ENCODE results near the gene EVI5.
"Not testable (repeated sequence)": the region's sequence is repeated elsewhere in the genome, so short reads cannot be mapped to it uniquely, and the experiment has no call there.

Gene EVI5

DNA sequence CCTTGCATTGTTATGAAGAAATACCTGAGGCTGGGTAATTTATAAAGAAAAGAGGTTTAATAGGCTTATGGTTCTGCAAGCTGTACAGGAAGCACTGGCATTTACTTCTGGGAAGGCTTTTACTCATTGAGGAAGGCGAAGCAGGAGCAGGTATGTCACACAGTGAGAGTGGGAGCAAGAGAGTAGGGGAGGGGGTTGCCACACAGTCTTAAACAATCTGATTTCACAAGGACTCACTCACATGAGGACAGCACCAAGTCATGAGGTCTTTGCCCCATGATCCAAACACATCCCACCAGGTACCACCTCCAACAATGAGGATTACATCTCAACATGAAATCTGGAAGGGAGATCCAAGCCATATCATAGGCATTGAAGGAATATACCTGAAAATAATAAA is 127.2 kb downstream of the EVI5 start:
- peaks cover 25% of the 10 kb centered on the region for H3K27me3 Mint-ChIP-seq (ENCODE audit: low read depth)
- peaks cover 37% of the 10 kb centered on the region for H3K9me3 Mint-ChIP-seq
- peaks cover 1% of the 10 kb centered on the region for H3K36me3 Mint-ChIP-seq (ENCODE audit: low read depth)
- no peak for DNase-seq (ENCODE audit: low spot score)
- H3K4me1 Mint-ChIP-seq (ENCODE audit: low read depth) = no peaks in the 10 kb centered on the region
- no peak overlapping the region for H3K4me3 Mint-ChIP-seq
- H3K27ac Mint-ChIP-seq = no peak overlapping the region

DNA sequence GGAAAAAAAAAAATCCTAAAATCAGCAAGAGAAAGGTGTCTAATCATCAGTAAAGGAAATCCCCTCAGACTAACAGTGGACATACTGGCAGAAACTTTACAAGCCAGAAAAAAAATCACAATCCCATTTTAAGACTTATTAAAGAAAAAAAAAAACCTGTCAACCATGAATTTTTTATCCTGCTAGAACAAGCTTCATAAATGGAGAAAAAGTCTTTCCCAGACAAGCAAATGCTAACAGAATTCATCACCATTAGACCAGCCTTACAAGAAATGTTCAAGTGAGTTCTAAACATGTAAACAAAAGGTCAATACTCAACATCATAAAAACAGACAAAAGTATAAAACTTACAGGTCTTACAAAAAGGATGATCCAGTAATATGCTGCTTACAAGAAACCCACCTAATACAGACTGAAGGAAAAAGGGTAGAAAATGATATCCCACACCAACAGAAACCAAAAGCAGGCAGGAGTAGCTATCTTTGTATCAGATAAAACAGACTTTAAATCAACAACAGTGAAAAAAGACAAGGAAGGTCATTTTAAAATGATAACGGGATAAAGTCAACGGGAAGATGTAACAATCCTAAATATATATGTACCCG is 129.6 kb downstream of the EVI5 start:
- Mint-ChIP-seq H3K27me3 (ENCODE audit: low read depth) (peaks cover 20% of the 10 kb centered on the region), H3K4me1 (ENCODE audit: low read depth) (no peaks in the 10 kb centered on the region), H3K36me3 (ENCODE audit: low read depth) (peaks cover 1% of the 10 kb centered on the region)

GRCh38 chr1:92653605-92654381 is 131.1 kb downstream of the EVI5 start:
- Mint-ChIP-seq H3K27ac (no peak overlapping the region), H3K4me1 (ENCODE audit: low read depth) (no peaks in the 10 kb centered on the region), H3K36me3 (ENCODE audit: low read depth) (peaks cover 1% of the 10 kb centered on the region), H3K27me3 (ENCODE audit: low read depth) (peaks cover 17% of the 10 kb centered on the region), H3K9me3 (peaks cover 37% of the 10 kb centered on the region), H3K4me3 (no peak overlapping the region)
- no peak for DNase-seq (ENCODE audit: low spot score)

More for the DNA sequence above, 129.6 kb downstream of the EVI5 start:
- no peak for DNase-seq (ENCODE audit: low spot score)
- Mint-ChIP-seq H3K4me3 (no peak overlapping the region), H3K27ac (no peak overlapping the region), H3K9me3 (peaks cover 37% of the 10 kb centered on the region)

DNA sequence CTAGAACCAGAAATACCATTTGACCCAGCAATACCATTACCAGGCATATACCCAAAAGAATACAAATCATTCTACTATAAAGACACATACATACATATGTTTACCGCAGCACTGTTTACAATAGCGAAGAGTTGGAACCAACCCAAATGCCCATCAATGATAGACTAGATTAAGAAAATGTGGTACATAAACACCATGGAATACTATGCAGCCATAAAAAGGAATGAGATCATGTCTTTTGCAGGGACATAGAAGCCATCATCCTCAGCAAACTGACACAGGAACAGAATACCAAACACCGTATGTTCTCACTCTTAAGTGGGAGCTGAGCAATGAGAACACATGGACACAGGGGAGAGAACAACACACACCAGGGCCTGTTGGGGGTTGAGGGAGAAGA is 144.2 kb downstream of the EVI5 start:
- H3K9me3 Mint-ChIP-seq; H3K36me3 Mint-ChIP-seq (ENCODE audit: low read depth); H3K4me3 Mint-ChIP-seq; DNase-seq (ENCODE audit: low spot score); H3K27ac Mint-ChIP-seq; H3K4me1 Mint-ChIP-seq (ENCODE audit: low read depth): not testable (repeated sequence)
- H3K27me3 Mint-ChIP-seq (ENCODE audit: low read depth) = peaks cover 38% of the 10 kb centered on the region

- Mint-ChIP-seq H3K36me3 (ENCODE audit: low read depth) (no peaks in the 10 kb centered on the region), H3K9me3 (no peaks in the 10 kb centered on the region), H3K27ac (no peak overlapping the region), H3K4me1 (ENCODE audit: low read depth) (no peaks in the 10 kb centered on the region), H3K4me3 (no peak overlapping the region), H3K27me3 (ENCODE audit: low read depth) (peaks cover 30% of the 10 kb centered on the region)
- no peak for DNase-seq (ENCODE audit: low spot score)
Measured at GRCh38 chr1:92638498-92638897, 146.4 kb downstream of the EVI5 start.

DNA sequence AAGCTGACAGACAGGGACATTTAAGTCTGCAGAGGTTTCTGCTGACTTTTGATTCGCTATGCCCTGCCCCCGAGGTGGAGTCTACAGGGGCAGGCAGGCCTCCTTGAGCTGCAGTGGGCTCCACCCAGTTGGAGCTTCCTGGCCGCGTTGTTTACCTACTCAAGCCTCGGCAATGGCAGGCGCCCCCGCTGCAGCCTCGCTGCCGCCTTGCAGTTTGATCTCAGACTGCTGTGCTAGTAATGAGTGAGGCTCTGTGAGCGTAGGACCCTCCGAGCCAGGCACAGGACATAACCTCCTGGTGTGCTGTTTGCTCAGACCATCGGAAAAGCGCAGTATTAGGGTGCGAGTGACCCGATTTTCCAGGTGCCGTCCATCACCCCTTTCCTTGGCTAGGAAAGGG is 149.7 kb downstream of the EVI5 start:
- not testable (repeated sequence) for H3K4me3 Mint-ChIP-seq; DNase-seq (ENCODE audit: low spot score); H3K9me3 Mint-ChIP-seq; H3K36me3 Mint-ChIP-seq (ENCODE audit: low read depth); H3K4me1 Mint-ChIP-seq (ENCODE audit: low read depth); H3K27ac Mint-ChIP-seq
- H3K27me3 Mint-ChIP-seq (ENCODE audit: low read depth) = peaks cover 29% of the 10 kb centered on the region

DNA sequence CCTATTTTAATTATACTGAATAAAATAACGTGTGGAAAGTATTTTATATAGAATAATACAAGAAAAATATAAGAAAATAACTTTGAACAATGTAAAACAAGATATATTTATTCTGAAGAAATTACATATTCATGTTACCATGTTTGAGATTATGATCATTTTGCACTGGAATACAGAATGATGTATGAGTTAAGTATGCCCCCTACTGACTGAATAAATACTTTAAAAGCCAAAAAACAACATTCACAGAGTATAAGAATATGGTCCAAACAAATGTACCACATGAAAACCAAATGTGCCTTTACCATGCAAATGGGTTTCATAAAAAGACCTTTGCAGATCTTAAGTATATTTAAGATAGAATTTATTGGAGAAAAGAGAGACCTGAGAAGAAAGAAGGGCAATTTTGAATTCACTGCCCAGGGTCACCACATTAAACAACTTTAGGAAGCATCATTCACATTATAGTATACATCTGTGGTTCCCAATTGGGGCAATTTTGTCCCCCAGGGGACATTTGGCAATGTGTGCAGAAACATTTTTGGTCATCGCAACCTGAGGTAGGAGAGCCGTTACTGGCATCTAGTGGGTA is 161.6 kb downstream of the EVI5 start:
- Mint-ChIP-seq H3K27me3 (ENCODE audit: low read depth) (peaks cover 10% of the 10 kb centered on the region), H3K9me3 (no peaks in the 10 kb centered on the region), H3K27ac (no peak overlapping the region), H3K4me3 (no peak overlapping the region), H3K36me3 (ENCODE audit: low read depth) (no peaks in the 10 kb centered on the region), H3K4me1 (ENCODE audit: low read depth) (peaks cover 7% of the 10 kb centered on the region)
- DNase-seq (ENCODE audit: low spot score) = no peak

GRCh38 chr1:92619466-92620189 is 165.3 kb downstream of the EVI5 start:
- Mint-ChIP-seq H3K4me3 (no peak overlapping the region), H3K27ac (no peak overlapping the region)

DNA sequence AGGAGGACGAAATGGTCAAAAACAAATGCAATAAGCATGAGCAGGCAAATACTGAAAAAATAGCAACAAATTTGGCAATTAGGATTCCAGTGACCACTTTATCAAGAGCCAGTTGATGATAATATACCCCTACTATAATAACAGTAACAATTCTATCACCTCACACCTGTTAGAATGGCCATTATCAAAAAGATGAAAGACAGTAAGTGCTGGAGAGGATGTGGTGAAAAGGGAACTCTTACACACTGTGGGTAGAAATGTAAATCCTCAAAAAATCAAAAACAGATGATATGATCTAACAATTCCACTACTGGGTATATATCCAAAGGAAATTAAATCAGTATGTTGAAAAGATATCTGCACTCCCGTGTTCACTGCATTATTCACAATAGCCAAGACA is 183.9 kb downstream of the EVI5 start:
- H3K4me3 Mint-ChIP-seq = no peak overlapping the region
- H3K27me3 Mint-ChIP-seq (ENCODE audit: low read depth) = no peaks in the 10 kb centered on the region
- no peaks in the 10 kb centered on the region for H3K9me3 Mint-ChIP-seq

More at GRCh38 chr1:92619466-92620189, 165.3 kb downstream of the EVI5 start:
- Mint-ChIP-seq H3K36me3 (ENCODE audit: low read depth) (no peaks in the 10 kb centered on the region), H3K9me3 (no peaks in the 10 kb centered on the region), H3K27me3 (ENCODE audit: low read depth) (no peaks in the 10 kb centered on the region), H3K4me1 (ENCODE audit: low read depth) (peaks cover 7% of the 10 kb centered on the region)
- no peak for DNase-seq (ENCODE audit: low spot score)

GRCh38 chr1:92599184-92599583 is 185.7 kb downstream of the EVI5 start:
- H3K36me3 Mint-ChIP-seq (ENCODE audit: low read depth) = peaks cover 3% of the 10 kb centered on the region
- H3K27ac Mint-ChIP-seq = no peak overlapping the region
- no peak overlapping the region for H3K4me3 Mint-ChIP-seq
- peaks cover 34% of the 10 kb centered on the region for H3K4me1 Mint-ChIP-seq (ENCODE audit: low read depth)
- H3K27me3 Mint-ChIP-seq (ENCODE audit: low read depth) = no peaks in the 10 kb centered on the region
- DNase-seq (ENCODE audit: low spot score) = no peak
- peaks cover 5% of the 10 kb centered on the region for H3K9me3 Mint-ChIP-seq

More for the DNA sequence above, 183.9 kb downstream of the EVI5 start:
- no peaks in the 10 kb centered on the region for H3K36me3 Mint-ChIP-seq (ENCODE audit: low read depth)
- DNase-seq (ENCODE audit: low spot score) = no peak
- peaks cover 32% of the 10 kb centered on the region for H3K4me1 Mint-ChIP-seq (ENCODE audit: low read depth)
- H3K27ac Mint-ChIP-seq = peak overlapping the region; percentile 2

GRCh38 chr1:92589361-92589760 is 195.5 kb downstream of the EVI5 start:
- not testable (repeated sequence) for H3K27ac Mint-ChIP-seq; H3K4me3 Mint-ChIP-seq; H3K27me3 Mint-ChIP-seq (ENCODE audit: low read depth); DNase-seq (ENCODE audit: low spot score)
- Mint-ChIP-seq H3K36me3 (ENCODE audit: low read depth) (peaks cover 26% of the 10 kb centered on the region), H3K4me1 (ENCODE audit: low read depth) (peaks cover 31% of the 10 kb centered on the region), H3K9me3 (peaks cover 28% of the 10 kb centered on the region)

- peak overlapping the region; percentile 63 for H3K4me3 Mint-ChIP-seq
Measured at GRCh38 chr1:92587445-92587844, 197.5 kb downstream of the EVI5 start.

GRCh38 chr1:92585831-92586230 is 199.1 kb downstream of the EVI5 start:
- H3K27me3 Mint-ChIP-seq (ENCODE audit: low read depth) = no peaks in the 10 kb centered on the region
- peaks cover 19% of the 10 kb centered on the region for H3K9me3 Mint-ChIP-seq
- peaks cover 23% of the 10 kb centered on the region for H3K36me3 Mint-ChIP-seq (ENCODE audit: low read depth)
- peak overlapping the region; percentile 93 for H3K27ac Mint-ChIP-seq
- no peak for DNase-seq (ENCODE audit: low spot score)
- peaks cover 49% of the 10 kb centered on the region for H3K4me1 Mint-ChIP-seq (ENCODE audit: low read depth)
- H3K4me3 Mint-ChIP-seq = peak overlapping the region; percentile 50

More at GRCh38 chr1:92587445-92587844, 197.5 kb downstream of the EVI5 start:
- peaks cover 23% of the 10 kb centered on the region for H3K9me3 Mint-ChIP-seq
- DNase-seq (ENCODE audit: low spot score) = peak; percentile 73
- peaks cover 23% of the 10 kb centered on the region for H3K36me3 Mint-ChIP-seq (ENCODE audit: low read depth)
- peaks cover 38% of the 10 kb centered on the region for H3K4me1 Mint-ChIP-seq (ENCODE audit: low read depth)
- H3K27ac Mint-ChIP-seq = peak overlapping the region; percentile 72
- no peaks in the 10 kb centered on the region for H3K27me3 Mint-ChIP-seq (ENCODE audit: low read depth)

DNA sequence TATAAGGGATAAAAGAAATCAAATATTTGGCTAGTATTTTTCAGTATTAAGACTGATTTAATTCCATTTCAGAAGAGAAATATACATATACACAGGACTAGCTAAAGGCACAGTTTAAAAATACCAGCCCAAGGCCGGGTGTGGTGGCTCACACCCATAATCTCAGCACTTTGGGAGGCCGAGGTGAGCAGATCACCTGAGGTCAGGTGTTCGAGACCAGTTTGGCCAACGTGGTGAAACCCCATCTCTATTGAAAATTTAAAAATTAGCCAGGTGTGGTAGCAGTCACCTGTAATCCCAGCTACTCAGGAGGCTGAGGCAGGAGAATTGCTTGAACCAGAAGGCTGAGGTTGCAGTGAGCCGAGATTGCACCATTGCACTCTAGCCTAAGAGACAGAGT is 200.1 kb downstream of the EVI5 start:
- H3K4me3 Mint-ChIP-seq = peak overlapping the region; percentile 82

More for the DNA sequence above, 200.1 kb downstream of the EVI5 start:
- H3K36me3 Mint-ChIP-seq (ENCODE audit: low read depth) = peaks cover 15% of the 10 kb centered on the region
- not testable (repeated sequence) for H3K27me3 Mint-ChIP-seq (ENCODE audit: low read depth); DNase-seq (ENCODE audit: low spot score)
- peak overlapping the region; percentile 89 for H3K27ac Mint-ChIP-seq
- H3K4me1 Mint-ChIP-seq (ENCODE audit: low read depth) = peaks cover 52% of the 10 kb centered on the region
- H3K9me3 Mint-ChIP-seq = peaks cover 10% of the 10 kb centered on the region

All from T-helper 2 cell treated with Interferon-gamma antibody and Interleukin-4, amounts not matched to agents 5 μg/mL and 100 μg/mL, for 36 hours (primary cell).